GM23338 (cell line): ENCODE measurements around the gene CCDC85B.

Experiments
- CREB1 ChIP-seq: fragments of 250-450 bp; sonication (Bioruptor Pico); IDR thresholded peaks from 2 replicates; pipeline ENCODE4 v1.5.0; 2020; ENCODE audit warnings: low read depth, mild to moderate bottlenecking, moderate library complexity
- EZH2 ChIP-seq: fragments of 200-600 bp; sonication (generic); IDR thresholded peaks from one replicate; pipeline ENCODE4 v1.8.0; 2017; ENCODE audit warnings: antibody characterized with exemption, mild to moderate bottlenecking, low read depth; ENCODE audit not compliant: unreplicated experiment
- EZH2phosphoT487 ChIP-seq: fragments of 200-600 bp; sonication (generic); IDR thresholded peaks from one replicate; pipeline ENCODE4 v1.8.1; 2018; ENCODE audit warnings: antibody characterized with exemption; ENCODE audit not compliant: unreplicated experiment
- JUNB ChIP-seq: IDR thresholded peaks from one replicate; pipeline ENCODE4 v1.6.1; 2016; ENCODE audit warnings: antibody characterized with exemption; ENCODE audit not compliant: unreplicated experiment
- NANOG ChIP-seq: IDR thresholded peaks from 2 replicates; pipeline ENCODE4 v1.6.1; 2016; ENCODE audit warnings: antibody characterized with exemption, borderline replicate concordance
- POLR2AphosphoS5 ChIP-seq: IDR thresholded peaks from 2 replicates; pipeline ENCODE4 v1.6.1; 2016; ENCODE audit warnings: antibody characterized with exemption, low read depth
- STAT1 ChIP-seq: IDR thresholded peaks from one replicate; pipeline ENCODE4 v1.6.1; 2016; ENCODE audit warnings: antibody characterized with exemption; ENCODE audit not compliant: unreplicated experiment
- ZNF331 ChIP-seq: fragments of 250-450 bp; sonication (Bioruptor Pico); IDR thresholded peaks from 2 replicates; pipeline ENCODE4 v1.5.0; 2020; ENCODE audit warnings: low read depth, mild to moderate bottlenecking, moderate library complexity
- TF ChIP-seq, protein P1 (sequence below): IDR thresholded peaks from one replicate; pipeline ENCODE4 v1.6.1; 2018; ENCODE audit warnings: antibody characterized with exemption; ENCODE audit not compliant: unreplicated experiment
- TF ChIP-seq, protein P2 (sequence below), 2 experiments: fragments of 200-600 bp in 1 of 2; sonication (generic) in 1 of 2; conservative IDR thresholded peaks; 2 replicates each; pipeline versions ENCODE4 v1.5.1 to v1.6.1; 2016 to 2017; ENCODE audit warnings: antibody characterized with exemption in 2 of 2, low read depth in 2 of 2, mild to moderate bottlenecking in 2 of 2, moderate library complexity in 1 of 2
- TF ChIP-seq, protein P3 (sequence below): IDR thresholded peaks from 2 replicates; pipeline ENCODE4 v1.6.1; 2016; ENCODE audit warnings: antibody characterized with exemption
- TF ChIP-seq, protein P4 (sequence below): fragments of 250-450 bp; sonication (Bioruptor Pico); IDR thresholded peaks from 2 replicates; pipeline ENCODE4 v1.5.0; 2020; ENCODE audit warnings: mild to moderate bottlenecking, moderate library complexity

DNA sequence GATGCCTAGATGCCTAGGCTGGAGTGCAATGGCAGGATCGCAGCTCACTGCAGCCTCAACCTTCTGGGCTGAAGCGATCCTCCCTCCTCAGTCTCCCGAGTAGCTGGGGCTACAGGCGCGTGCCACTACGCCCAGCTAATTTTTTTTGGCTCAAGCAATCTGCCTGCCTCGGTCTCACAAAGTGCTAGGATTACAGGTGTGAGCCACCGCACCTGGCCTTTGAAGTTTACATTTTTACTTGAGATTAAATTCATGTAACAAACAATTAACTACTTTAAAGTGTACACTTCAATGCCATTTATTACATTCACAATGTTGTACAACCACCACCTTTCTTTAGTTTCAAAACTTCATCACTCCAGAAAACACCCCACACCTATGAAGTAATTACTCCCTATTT, 13.2 kb downstream of the CCDC85B start:
- TF ChIP-seq EZH2 (no peak), EZH2phosphoT487 (no peak), JUNB (no peak), CREB1 (CRISPR knock-in tag) (no peak), POLR2AphosphoS5 (no peak), NANOG (no peak), ZNF331 (CRISPR knock-in tag) (no peak), STAT1 (no peak)
- TF ChIP-seq, protein P1, sequence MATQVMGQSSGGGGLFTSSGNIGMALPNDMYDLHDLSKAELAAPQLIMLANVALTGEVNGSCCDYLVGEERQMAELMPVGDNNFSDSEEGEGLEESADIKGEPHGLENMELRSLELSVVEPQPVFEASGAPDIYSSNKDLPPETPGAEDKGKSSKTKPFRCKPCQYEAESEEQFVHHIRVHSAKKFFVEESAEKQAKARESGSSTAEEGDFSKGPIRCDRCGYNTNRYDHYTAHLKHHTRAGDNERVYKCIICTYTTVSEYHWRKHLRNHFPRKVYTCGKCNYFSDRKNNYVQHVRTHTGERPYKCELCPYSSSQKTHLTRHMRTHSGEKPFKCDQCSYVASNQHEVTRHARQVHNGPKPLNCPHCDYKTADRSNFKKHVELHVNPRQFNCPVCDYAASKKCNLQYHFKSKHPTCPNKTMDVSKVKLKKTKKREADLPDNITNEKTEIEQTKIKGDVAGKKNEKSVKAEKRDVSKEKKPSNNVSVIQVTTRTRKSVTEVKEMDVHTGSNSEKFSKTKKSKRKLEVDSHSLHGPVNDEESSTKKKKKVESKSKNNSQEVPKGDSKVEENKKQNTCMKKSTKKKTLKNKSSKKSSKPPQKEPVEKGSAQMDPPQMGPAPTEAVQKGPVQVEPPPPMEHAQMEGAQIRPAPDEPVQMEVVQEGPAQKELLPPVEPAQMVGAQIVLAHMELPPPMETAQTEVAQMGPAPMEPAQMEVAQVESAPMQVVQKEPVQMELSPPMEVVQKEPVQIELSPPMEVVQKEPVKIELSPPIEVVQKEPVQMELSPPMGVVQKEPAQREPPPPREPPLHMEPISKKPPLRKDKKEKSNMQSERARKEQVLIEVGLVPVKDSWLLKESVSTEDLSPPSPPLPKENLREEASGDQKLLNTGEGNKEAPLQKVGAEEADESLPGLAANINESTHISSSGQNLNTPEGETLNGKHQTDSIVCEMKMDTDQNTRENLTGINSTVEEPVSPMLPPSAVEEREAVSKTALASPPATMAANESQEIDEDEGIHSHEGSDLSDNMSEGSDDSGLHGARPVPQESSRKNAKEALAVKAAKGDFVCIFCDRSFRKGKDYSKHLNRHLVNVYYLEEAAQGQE, result no peak
- TF ChIP-seq, protein P2, sequence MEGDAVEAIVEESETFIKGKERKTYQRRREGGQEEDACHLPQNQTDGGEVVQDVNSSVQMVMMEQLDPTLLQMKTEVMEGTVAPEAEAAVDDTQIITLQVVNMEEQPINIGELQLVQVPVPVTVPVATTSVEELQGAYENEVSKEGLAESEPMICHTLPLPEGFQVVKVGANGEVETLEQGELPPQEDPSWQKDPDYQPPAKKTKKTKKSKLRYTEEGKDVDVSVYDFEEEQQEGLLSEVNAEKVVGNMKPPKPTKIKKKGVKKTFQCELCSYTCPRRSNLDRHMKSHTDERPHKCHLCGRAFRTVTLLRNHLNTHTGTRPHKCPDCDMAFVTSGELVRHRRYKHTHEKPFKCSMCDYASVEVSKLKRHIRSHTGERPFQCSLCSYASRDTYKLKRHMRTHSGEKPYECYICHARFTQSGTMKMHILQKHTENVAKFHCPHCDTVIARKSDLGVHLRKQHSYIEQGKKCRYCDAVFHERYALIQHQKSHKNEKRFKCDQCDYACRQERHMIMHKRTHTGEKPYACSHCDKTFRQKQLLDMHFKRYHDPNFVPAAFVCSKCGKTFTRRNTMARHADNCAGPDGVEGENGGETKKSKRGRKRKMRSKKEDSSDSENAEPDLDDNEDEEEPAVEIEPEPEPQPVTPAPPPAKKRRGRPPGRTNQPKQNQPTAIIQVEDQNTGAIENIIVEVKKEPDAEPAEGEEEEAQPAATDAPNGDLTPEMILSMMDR (conservative IDR thresholded peaks at IDR 0.05; ENCODE audit: low read depth in 2 of 2), result no peak
- TF ChIP-seq, protein P3, sequence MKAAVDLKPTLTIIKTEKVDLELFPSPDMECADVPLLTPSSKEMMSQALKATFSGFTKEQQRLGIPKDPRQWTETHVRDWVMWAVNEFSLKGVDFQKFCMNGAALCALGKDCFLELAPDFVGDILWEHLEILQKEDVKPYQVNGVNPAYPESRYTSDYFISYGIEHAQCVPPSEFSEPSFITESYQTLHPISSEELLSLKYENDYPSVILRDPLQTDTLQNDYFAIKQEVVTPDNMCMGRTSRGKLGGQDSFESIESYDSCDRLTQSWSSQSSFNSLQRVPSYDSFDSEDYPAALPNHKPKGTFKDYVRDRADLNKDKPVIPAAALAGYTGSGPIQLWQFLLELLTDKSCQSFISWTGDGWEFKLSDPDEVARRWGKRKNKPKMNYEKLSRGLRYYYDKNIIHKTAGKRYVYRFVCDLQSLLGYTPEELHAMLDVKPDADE, result no peak
- TF ChIP-seq, protein P4, sequence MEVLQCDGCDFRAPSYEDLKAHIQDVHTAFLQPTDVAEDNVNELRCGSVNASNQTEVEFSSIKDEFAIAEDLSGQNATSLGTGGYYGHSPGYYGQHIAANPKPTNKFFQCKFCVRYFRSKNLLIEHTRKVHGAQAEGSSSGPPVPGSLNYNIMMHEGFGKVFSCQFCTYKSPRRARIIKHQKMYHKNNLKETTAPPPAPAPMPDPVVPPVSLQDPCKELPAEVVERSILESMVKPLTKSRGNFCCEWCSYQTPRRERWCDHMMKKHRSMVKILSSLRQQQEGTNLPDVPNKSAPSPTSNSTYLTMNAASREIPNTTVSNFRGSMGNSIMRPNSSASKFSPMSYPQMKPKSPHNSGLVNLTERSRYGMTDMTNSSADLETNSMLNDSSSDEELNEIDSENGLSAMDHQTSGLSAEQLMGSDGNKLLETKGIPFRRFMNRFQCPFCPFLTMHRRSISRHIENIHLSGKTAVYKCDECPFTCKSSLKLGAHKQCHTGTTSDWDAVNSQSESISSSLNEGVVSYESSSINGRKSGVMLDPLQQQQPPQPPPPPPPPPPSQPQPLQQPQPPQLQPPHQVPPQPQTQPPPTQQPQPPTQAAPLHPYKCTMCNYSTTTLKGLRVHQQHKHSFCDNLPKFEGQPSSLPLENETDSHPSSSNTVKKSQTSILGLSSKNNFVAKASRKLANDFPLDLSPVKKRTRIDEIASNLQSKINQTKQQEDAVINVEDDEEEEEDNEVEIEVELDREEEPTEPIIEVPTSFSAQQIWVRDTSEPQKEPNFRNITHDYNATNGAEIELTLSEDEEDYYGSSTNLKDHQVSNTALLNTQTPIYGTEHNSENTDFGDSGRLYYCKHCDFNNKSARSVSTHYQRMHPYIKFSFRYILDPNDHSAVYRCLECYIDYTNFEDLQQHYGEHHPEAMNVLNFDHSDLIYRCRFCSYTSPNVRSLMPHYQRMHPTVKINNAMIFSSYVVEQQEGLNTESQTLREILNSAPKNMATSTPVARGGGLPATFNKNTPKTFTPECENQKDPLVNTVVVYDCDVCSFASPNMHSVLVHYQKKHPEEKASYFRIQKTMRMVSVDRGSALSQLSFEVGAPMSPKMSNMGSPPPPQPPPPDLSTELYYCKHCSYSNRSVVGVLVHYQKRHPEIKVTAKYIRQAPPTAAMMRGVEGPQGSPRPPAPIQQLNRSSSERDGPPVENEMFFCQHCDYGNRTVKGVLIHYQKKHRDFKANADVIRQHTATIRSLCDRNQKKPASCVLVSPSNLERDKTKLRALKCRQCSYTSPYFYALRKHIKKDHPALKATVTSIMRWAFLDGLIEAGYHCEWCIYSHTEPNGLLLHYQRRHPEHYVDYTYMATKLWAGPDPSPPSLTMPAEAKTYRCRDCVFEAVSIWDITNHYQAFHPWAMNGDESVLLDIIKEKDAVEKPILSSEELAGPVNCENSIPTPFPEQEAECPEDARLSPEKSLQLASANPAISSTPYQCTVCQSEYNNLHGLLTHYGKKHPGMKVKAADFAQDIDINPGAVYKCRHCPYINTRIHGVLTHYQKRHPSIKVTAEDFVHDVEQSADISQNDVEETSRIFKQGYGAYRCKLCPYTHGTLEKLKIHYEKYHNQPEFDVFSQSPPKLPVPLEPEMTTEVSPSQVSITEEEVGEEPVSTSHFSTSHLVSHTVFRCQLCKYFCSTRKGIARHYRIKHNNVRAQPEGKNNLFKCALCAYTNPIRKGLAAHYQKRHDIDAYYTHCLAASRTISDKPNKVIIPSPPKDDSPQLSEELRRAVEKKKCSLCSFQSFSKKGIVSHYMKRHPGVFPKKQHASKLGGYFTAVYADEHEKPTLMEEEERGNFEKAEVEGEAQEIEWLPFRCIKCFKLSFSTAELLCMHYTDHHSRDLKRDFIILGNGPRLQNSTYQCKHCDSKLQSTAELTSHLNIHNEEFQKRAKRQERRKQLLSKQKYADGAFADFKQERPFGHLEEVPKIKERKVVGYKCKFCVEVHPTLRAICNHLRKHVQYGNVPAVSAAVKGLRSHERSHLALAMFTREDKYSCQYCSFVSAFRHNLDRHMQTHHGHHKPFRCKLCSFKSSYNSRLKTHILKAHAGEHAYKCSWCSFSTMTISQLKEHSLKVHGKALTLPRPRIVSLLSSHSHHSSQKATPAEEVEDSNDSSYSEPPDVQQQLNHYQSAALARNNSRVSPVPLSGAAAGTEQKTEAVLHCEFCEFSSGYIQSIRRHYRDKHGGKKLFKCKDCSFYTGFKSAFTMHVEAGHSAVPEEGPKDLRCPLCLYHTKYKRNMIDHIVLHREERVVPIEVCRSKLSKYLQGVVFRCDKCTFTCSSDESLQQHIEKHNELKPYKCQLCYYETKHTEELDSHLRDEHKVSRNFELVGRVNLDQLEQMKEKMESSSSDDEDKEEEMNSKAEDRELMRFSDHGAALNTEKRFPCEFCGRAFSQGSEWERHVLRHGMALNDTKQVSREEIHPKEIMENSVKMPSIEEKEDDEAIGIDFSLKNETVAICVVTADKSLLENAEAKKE, result no peak
